Uterus (tissue), 4 donors: ENCODE results near the gene GTPBP3. TPM values are rescaled to one million over a fixed set of nuclear protein-coding genes. Genes with fewer than 3 reads are reported as not detected.

Experiments used
- DNase-seq, 2 donors: peaks; one replicate each; pipeline ENCODE4 v3.0.0-alpha.2; 2019 to 2020
- H3K27ac ChIP-seq, 2 donors: fragments of 200-600 bp; sonication (generic); 1 replicate in 1 of 2; 2 replicates in 1 of 2; pipeline ENCODE4 v1.5.1; 2016 to 2018
- H3K27me3 ChIP-seq, 2 donors: fragments of 200-600 bp; sonication (generic); one replicate each; pipeline ENCODE4 v1.5.1; 2018 to 2019; ENCODE audit warnings: control low read depth in 1 of 2
- H3K36me3 ChIP-seq, 2 donors: fragments of 200-600 bp; sonication (generic); one replicate each; pipeline ENCODE4 v1.5.1; 2019; ENCODE audit warnings: control low read depth in 1 of 2
- H3K4me1 ChIP-seq, 2 donors: fragments of 200-600 bp; sonication (generic); one replicate each; pipeline ENCODE4 v1.5.1; 2018 to 2019; ENCODE audit warnings: control low read depth in 1 of 2
- H3K4me3 ChIP-seq, 2 donors: fragments of 200-600 bp; sonication (generic); 1 replicate in 1 of 2; 2 replicates in 1 of 2; pipeline ENCODE4 v1.5.1; 2018 to 2019; ENCODE audit warnings: mild to moderate bottlenecking in 1 of 2
- H3K9me3 ChIP-seq, 2 donors: fragments of 200-600 bp; sonication (generic); one replicate each; pipeline ENCODE4 v1.5.1; 2019; ENCODE audit warnings: control low read depth in 1 of 2
- POLR2A ChIP-seq, 2 donors: fragments of 450-650 bp; IDR thresholded peaks; one replicate each; pipeline ENCODE4 v1.6.1; 2016; ENCODE audit warnings: antibody characterized with exemption in 2 of 2, mild to moderate bottlenecking in 1 of 2, moderate library complexity in 1 of 2
- intact Hi-C: fragments of 100-400 bp; cut with DNase I; formaldehyde crosslinking; loops from one replicate; pipeline ENCODE4 v1.15.1; 2023; ENCODE audit warnings: low total_unique reads
- total RNA-seq, 4 donors: library from RNA; depleted of rRNA in 3 of 4; stranded (reverse); fragments of >200 nt in 3 of 4; gene quantifications; one replicate each; pipeline versions ENCODE4 v1.1.0 to v1.2.4, GENCODE V29; 2014 to 2023
- TF ChIP-seq, protein P1 (sequence below), 4 experiments: fragments of 200-600 bp in 2 of 4; fragments of 450-650 bp in 2 of 4; sonication (generic) in 2 of 4; IDR thresholded peaks; one replicate each; pipeline ENCODE4 v1.5.1; 2016 to 2019; ENCODE audit warnings: antibody characterized with exemption in 4 of 4, mild to moderate bottlenecking in 2 of 4, moderate library complexity in 1 of 4
- donor health status: DM: yes; HTN: yes; CAD: no.

GTPBP3 gene
- total RNA-seq, 4 donors from 2014 or later, result 0.88 to 31.2 (median 24.4) TPM

GRCh38 chr19:17309198-17309964 lies 28.0 kb upstream of the GTPBP3 start, which contains the start of gene DDA1:
TSS of gene DDA1 (plus strand) at chr19:17309563. CDS start at chr19:17309655, 92 bp downstream.
- Histone ChIP-seq H3K4me3 (peak within 1 kb of the TSS; percentile 83 to 93), H3K36me3 (no peaks in the 10 kb centered on the region), H3K4me1 (peaks cover 0 to 21% of the 10 kb centered on the region in 2 donors), H3K27ac (peak within 1 kb of the TSS; percentile 66 to 68), H3K27me3 (no peaks in the 10 kb centered on the region), H3K9me3 (no peaks in the 10 kb centered on the region)
- intact Hi-C loops, result no loop called here
- TF ChIP-seq POLR2A (IDR thresholded peaks at IDR 0.05), result peak; percentile 11 to 60
- TF ChIP-seq, protein P1, sequence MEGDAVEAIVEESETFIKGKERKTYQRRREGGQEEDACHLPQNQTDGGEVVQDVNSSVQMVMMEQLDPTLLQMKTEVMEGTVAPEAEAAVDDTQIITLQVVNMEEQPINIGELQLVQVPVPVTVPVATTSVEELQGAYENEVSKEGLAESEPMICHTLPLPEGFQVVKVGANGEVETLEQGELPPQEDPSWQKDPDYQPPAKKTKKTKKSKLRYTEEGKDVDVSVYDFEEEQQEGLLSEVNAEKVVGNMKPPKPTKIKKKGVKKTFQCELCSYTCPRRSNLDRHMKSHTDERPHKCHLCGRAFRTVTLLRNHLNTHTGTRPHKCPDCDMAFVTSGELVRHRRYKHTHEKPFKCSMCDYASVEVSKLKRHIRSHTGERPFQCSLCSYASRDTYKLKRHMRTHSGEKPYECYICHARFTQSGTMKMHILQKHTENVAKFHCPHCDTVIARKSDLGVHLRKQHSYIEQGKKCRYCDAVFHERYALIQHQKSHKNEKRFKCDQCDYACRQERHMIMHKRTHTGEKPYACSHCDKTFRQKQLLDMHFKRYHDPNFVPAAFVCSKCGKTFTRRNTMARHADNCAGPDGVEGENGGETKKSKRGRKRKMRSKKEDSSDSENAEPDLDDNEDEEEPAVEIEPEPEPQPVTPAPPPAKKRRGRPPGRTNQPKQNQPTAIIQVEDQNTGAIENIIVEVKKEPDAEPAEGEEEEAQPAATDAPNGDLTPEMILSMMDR (IDR thresholded peaks at IDR 0.05), result peak in 2 of 4 experiments; percentile 12 to 23
- DNase-seq, result peak; percentile 99 to 100

DNA sequence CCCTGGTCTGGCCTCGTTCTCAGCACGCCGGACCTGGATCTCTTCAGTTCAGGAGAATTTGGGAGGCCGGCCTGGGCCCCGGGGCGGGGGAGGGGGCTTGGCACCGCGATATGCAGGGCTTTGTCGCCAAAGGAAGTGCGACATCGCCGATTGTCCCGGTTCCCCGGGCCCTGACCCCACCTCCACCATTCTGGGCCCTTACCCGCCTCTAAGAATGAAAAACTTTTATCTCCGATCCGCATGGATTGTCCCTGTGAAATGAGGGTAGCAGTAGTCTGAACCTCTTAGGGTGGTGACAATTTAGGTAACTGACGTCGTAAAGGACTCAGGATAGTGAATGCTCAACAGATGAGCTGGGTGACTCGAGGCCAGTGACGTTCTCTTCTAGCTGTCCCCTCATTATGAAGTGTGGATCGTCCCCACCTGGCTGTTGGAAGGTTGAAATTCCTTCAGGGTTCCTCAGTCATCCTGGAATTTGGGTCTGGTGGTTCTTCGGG lies 27.3 kb upstream of the GTPBP3 start:
- Histone ChIP-seq H3K4me3 (peak overlapping the region; percentile 83 to 93), H3K27me3 (no peaks in the 10 kb centered on the region), H3K27ac (peak overlapping the region; percentile 66 to 68), H3K4me1 (peaks cover 0 to 19% of the 10 kb centered on the region in 2 donors), H3K9me3 (no peaks in the 10 kb centered on the region), H3K36me3 (no peaks in the 10 kb centered on the region)
- TF ChIP-seq POLR2A (IDR thresholded peaks at IDR 0.05), result no peak
- TF ChIP-seq, protein P1 (IDR thresholded peaks at IDR 0.05), result no peak
- DNase-seq, result no peak
- intact Hi-C loops, result no loop called here

- H3K27me3 ChIP-seq, result no peaks in the 10 kb centered on the region
- no peak overlapping the region for H3K4me3 ChIP-seq
- DNase-seq, result no peak
- TF ChIP-seq, protein P1 (IDR thresholded peaks at IDR 0.05), result no peak
- no peak for TF ChIP-seq POLR2A (IDR thresholded peaks at IDR 0.05)
- intact Hi-C loops, result no loop called here
- H3K4me1 ChIP-seq, result peaks cover 0 to 9% of the 10 kb centered on the region in 2 donors
- no peaks in the 10 kb centered on the region for H3K36me3 ChIP-seq
- H3K27ac ChIP-seq, result no peak overlapping the region
- no peaks in the 10 kb centered on the region for H3K9me3 ChIP-seq
Observed at GRCh38 chr19:17311455-17312188, 25.7 kb upstream of the GTPBP3 start.

- no peak overlapping the region for H3K27ac ChIP-seq
- no peak for TF ChIP-seq POLR2A (IDR thresholded peaks at IDR 0.05)
- TF ChIP-seq, protein P1 (IDR thresholded peaks at IDR 0.05), result no peak
- no peak overlapping the region for H3K4me3 ChIP-seq
- no peak for DNase-seq
- H3K36me3 ChIP-seq, result no peaks in the 10 kb centered on the region
- H3K4me1 ChIP-seq, result peaks cover 0 to 8% of the 10 kb centered on the region in 2 donors
- H3K27me3 ChIP-seq, result no peaks in the 10 kb centered on the region
- H3K9me3 ChIP-seq, result no peaks in the 10 kb centered on the region
- intact Hi-C loops, result no loop called here
Observed at GRCh38 chr19:17312189-17313113, 24.9 kb upstream of the GTPBP3 start.
